Stomach (tissue), 9 donors: ENCODE measurements around the gene THUMPD2. TPM values are rescaled to one million over a fixed set of nuclear protein-coding genes. Genes with fewer than 3 reads are reported as not detected.

ENCODE experiments used
- DNase-seq, 2 donors: peaks; one replicate each; pipeline versions ENCODE4 v3.0.0 to v3.0.0-alpha.2; 2013 to 2019
- H3K27ac ChIP-seq, 5 donors: fragments of 200-600 bp in 4 of 5; sonication (generic) in 4 of 5; one replicate each; pipeline ENCODE4 v1.5.1; 2013 to 2019; ENCODE audit warnings: mild to moderate bottlenecking in 1 of 5, moderate library complexity in 1 of 5
- H3K27me3 ChIP-seq, 3 donors: fragments of 200-600 bp; sonication (generic); one replicate each; pipeline ENCODE4 v1.5.1; 2017 to 2019; ENCODE audit warnings: mixed run types in 1 of 3
- H3K36me3 ChIP-seq, 4 donors: fragments of 200-600 bp; sonication (generic); 1 replicate in 3 of 4; 2 replicates in 1 of 4; pipeline ENCODE4 v1.5.1; 2016 to 2019
- H3K4me1 ChIP-seq, 4 donors: fragments of 200-600 bp; sonication (generic); one replicate each; pipeline ENCODE4 v1.5.1; 2016 to 2019
- H3K4me3 ChIP-seq, 4 donors: fragments of 200-600 bp; sonication (generic) in 3 of 4; one replicate each; pipeline ENCODE4 v1.5.1; 2016 to 2019; ENCODE audit warnings: mild to moderate bottlenecking in 1 of 4
- H3K9me3 ChIP-seq, 4 donors: fragments of 200-600 bp; sonication (generic); one replicate each; pipeline ENCODE4 v1.5.1; 2016 to 2019
- CTCF ChIP-seq, 7 experiments: fragments of 450-650 bp in 4 of 7; fragments of 200-600 bp in 3 of 7; sonication (generic) in 3 of 7; IDR thresholded peaks; one replicate each; pipeline ENCODE4 v1.5.1; 2016 to 2019; ENCODE audit warnings: antibody characterized with exemption in 7 of 7, control low read depth in 2 of 7, mild to moderate bottlenecking in 1 of 7
- EP300 ChIP-seq: sonication (generic); formaldehyde crosslinking; IDR thresholded peaks from one replicate; pipeline ENCODE4 v1.6.1; 2017; ENCODE audit warnings: antibody characterized with exemption
- POLR2A ChIP-seq, 4 donors: fragments of 450-650 bp; IDR thresholded peaks; one replicate each; pipeline ENCODE4 v1.6.1; 2016; ENCODE audit warnings: antibody characterized with exemption in 4 of 4, control low read depth in 2 of 4, mild to moderate bottlenecking in 1 of 4, moderate library complexity in 1 of 4
- POLR2AphosphoS5 ChIP-seq, 3 donors: sonication (generic); formaldehyde crosslinking; IDR thresholded peaks; one replicate each; pipeline ENCODE4 v1.6.1; 2016; ENCODE audit warnings: antibody characterized with exemption in 3 of 3
- WGBS, 5 donors: extraction: QIAGEN DNeasy Blood & Tissue Kit in 3 of 5; methylation state at CpG; one replicate each; pipeline versions ENCODE4 v1.1.5 to v1.1.7; 2013 to 2018; 5-methylcytosine and 5-hydroxymethylcytosine counted together
- intact Hi-C: fragments of 100-400 bp; cut with DNase I; formaldehyde crosslinking; loops from one replicate; pipeline ENCODE4 v1.15.1; 2023; ENCODE audit warnings: low total_unique reads
- polyA plus RNA-seq, 3 donors: library from polyadenylated mRNA; stranded (reverse); fragments of 200-250 nt; gene quantifications; one replicate each; pipeline ENCODE4 v1.2.3, GENCODE V29; 2013
- total RNA-seq, 5 donors: library from RNA; depleted of rRNA; stranded (reverse); fragments of >200 nt; gene quantifications; one replicate each; pipeline versions ENCODE4 v1.1.0 to v1.2.3, GENCODE V29; 2014 to 2016
- donor health status: healthy with polysubstance abuse.
- donor health status: Bipolar disorder and iron deficiency.
- donor health status: healthy.

The THUMPD2 gene
- total and polyA plus RNA-seq, 8 donors, result 4.3 to 30.1 (median 11.0) TPM

GRCh38 chr2:39772812-39773152, 6.3 kb downstream of the THUMPD2 start:
- TF ChIP-seq POLR2AphosphoS5 (IDR thresholded peaks at IDR 0.05), result no peak
- no peak for TF ChIP-seq EP300
- no peak for TF ChIP-seq CTCF (IDR thresholded peaks at IDR 0.05)
- no peak for TF ChIP-seq POLR2A (IDR thresholded peaks at IDR 0.05)
- H3K36me3 ChIP-seq, result peaks cover 11 to 33% (median 24%) of the 10 kb centered on the region in 4 donors
- H3K27ac ChIP-seq, result no peak overlapping the region
- H3K4me3 ChIP-seq, result no peak overlapping the region
- no peaks in the 10 kb centered on the region for H3K9me3 ChIP-seq
- no peak for DNase-seq
- H3K27me3 ChIP-seq, result no peaks in the 10 kb centered on the region
- intact Hi-C loops, result no loop called here
- WGBS, 5 donors, result 72 to 85% (median 84%) methylated on average over 1 of the region's 1 CpG
- peaks cover 0 to 56% (median 31%) of the 10 kb centered on the region in 4 donors for H3K4me1 ChIP-seq

GRCh38 chr2:39772086-39772811, 6.8 kb downstream of the THUMPD2 start:
- no peak for DNase-seq
- TF ChIP-seq POLR2A (IDR thresholded peaks at IDR 0.05), result no peak
- no peak for TF ChIP-seq EP300
- TF ChIP-seq CTCF (IDR thresholded peaks at IDR 0.05), result no peak
- TF ChIP-seq POLR2AphosphoS5 (IDR thresholded peaks at IDR 0.05), result no peak
- no peak overlapping the region for H3K27ac ChIP-seq
- peaks cover 0 to 51% (median 26%) of the 10 kb centered on the region in 4 donors for H3K4me1 ChIP-seq
- WGBS, 5 donors, result 90 to 94% (median 92%) methylated on average over 3 of the region's 3 CpGs
- intact Hi-C loops, result no loop called here
- H3K4me3 ChIP-seq, result no peak overlapping the region
- H3K9me3 ChIP-seq, result no peaks in the 10 kb centered on the region
- H3K27me3 ChIP-seq, result no peaks in the 10 kb centered on the region
- peaks cover 11 to 36% (median 24%) of the 10 kb centered on the region in 4 donors for H3K36me3 ChIP-seq

- DNase-seq, result no peak
- Histone ChIP-seq H3K4me3 (no peak overlapping the region), H3K9me3 (no peaks in the 10 kb centered on the region), H3K36me3 (peaks cover 17 to 86% (median 79%) of the 10 kb centered on the region in 4 donors), H3K27ac (no peak overlapping the region), H3K4me1 (no peaks in the 10 kb centered on the region), H3K27me3 (no peaks in the 10 kb centered on the region)
- 93 to 99% (median 96%) methylated on average over 2 of the region's 2 CpGs for WGBS, 5 donors
- TF ChIP-seq CTCF (IDR thresholded peaks at IDR 0.05), result no peak
- no peak for TF ChIP-seq POLR2AphosphoS5 (IDR thresholded peaks at IDR 0.05)
- no peak for TF ChIP-seq EP300
- TF ChIP-seq POLR2A (IDR thresholded peaks at IDR 0.05), result no peak
- intact Hi-C loops, result no loop called here
These were observed 16.6 kb downstream of the THUMPD2 start for GRCh38 chr2:39762448-39762847.

- 93 to 97% (median 97%) methylated on average over 4 of the region's 4 CpGs for WGBS, 5 donors
- Histone ChIP-seq H3K36me3 (peaks cover 36 to 99% (median 93%) of the 10 kb centered on the region in 4 donors), H3K4me1 (peaks cover 0 to 10% (median 0%) of the 10 kb centered on the region in 4 donors), H3K9me3 (no peaks in the 10 kb centered on the region), H3K4me3 (no peak overlapping the region), H3K27me3 (no peaks in the 10 kb centered on the region), H3K27ac (no peak overlapping the region)
- intact Hi-C loops, result no loop called here
- no peak for TF ChIP-seq CTCF (IDR thresholded peaks at IDR 0.05)
- TF ChIP-seq POLR2AphosphoS5 (IDR thresholded peaks at IDR 0.05), result no peak
- TF ChIP-seq EP300, result no peak
- TF ChIP-seq POLR2A (IDR thresholded peaks at IDR 0.05), result no peak
- no peak for DNase-seq
These were observed 21.9 kb downstream of the THUMPD2 start for GRCh38 chr2:39757156-39757555.
